CD4-positive, alpha-beta T cell (primary cell): ENCODE measurements around the gene VPS37D. TPM values are rescaled to one million over a fixed set of nuclear protein-coding genes. Genes with fewer than 3 reads are reported as not detected.

Source experiments
- ATAC-seq: fragments of 200-7000 bp; cut with Tn5 transposase; one replicate; pipeline ENCODE4 v1.10.0; 2022; ENCODE audit warnings: mild to moderate bottlenecking; ENCODE audit not compliant: poor library complexity
- CTCF ChIA-PET: fragments of 350-600 bp; sonication (Branson Sonifier 250); formaldehyde crosslinking; loops from one replicate; lab custom pipeline; 2021; ENCODE audit warnings: antibody characterized with exemption, inconsistent platforms; lab: Charles Lee
- POLR2A ChIA-PET: fragments of 350-600 bp; sonication (Branson Sonifier 250); formaldehyde crosslinking; loops from one replicate; lab custom pipeline; 2021; ENCODE audit warnings: antibody characterized with exemption, inconsistent platforms; lab: Charles Lee
- DNase-seq, 14 experiments: peaks; one replicate each; pipeline ENCODE4 v3.0.0-alpha.2; 2013 to 2020; ENCODE audit warnings: mixed read lengths in 2 of 14
- H3K27ac ChIP-seq, 2 donors: one replicate each; pipeline versions ENCODE4 v1.5.1 to v1.7.0; 2013; ENCODE audit warnings: low read length in 2 of 2, low read depth in 1 of 2, mild to moderate bottlenecking in 1 of 2
- H3K27me3 ChIP-seq, 2 experiments: 1 replicate in 1 of 2; 2 replicates in 1 of 2; pipeline versions ENCODE4 v1.6.1 to v1.7.0; 2013; ENCODE audit warnings: low read length in 2 of 2, control low read depth in 1 of 2, mild to moderate bottlenecking in 1 of 2, moderate library complexity in 1 of 2; ENCODE audit not compliant: insufficient read depth in 2 of 2, control insufficient read depth in 1 of 2
- H3K36me3 ChIP-seq: one replicate; pipeline ENCODE4 v1.6.1; 2013; ENCODE audit warnings: low read length, control low read depth; ENCODE audit not compliant: insufficient read depth
- H3K4me1 ChIP-seq: one replicate; pipeline ENCODE4 v1.6.1; 2013; ENCODE audit warnings: low read length, control low read depth; ENCODE audit not compliant: insufficient read depth
- H3K4me3 ChIP-seq: one replicate; pipeline ENCODE4 v1.5.1; 2013; ENCODE audit warnings: mild to moderate bottlenecking, low read length, moderate library complexity
- H3K9me3 ChIP-seq, 2 experiments: 1 replicate in 1 of 2; 2 replicates in 1 of 2; pipeline versions ENCODE4 v1.6.1 to v1.7.0; 2013; ENCODE audit warnings: low read length in 2 of 2, mild to moderate bottlenecking in 2 of 2, control low read depth in 1 of 2, moderate library complexity in 1 of 2; ENCODE audit not compliant: control insufficient read depth in 1 of 2, insufficient read depth in 1 of 2
- H3K27ac Mint-ChIP-seq: one replicate; pipeline ENCODE4 v1.8.0; 2020; ENCODE audit warnings: mixed read lengths
- H3K27me3 Mint-ChIP-seq: one replicate; pipeline ENCODE4 v1.8.0; 2021; ENCODE audit warnings: mixed read lengths
- H3K36me3 Mint-ChIP-seq: one replicate; pipeline ENCODE4 v1.8.0; 2021; ENCODE audit warnings: low read depth, mixed read lengths
- H3K4me1 Mint-ChIP-seq: one replicate; pipeline ENCODE4 v1.8.0; 2021; ENCODE audit warnings: low read depth, mixed read lengths
- H3K4me3 Mint-ChIP-seq: one replicate; pipeline ENCODE4 v1.8.0; 2020; ENCODE audit warnings: mild to moderate bottlenecking, mixed read lengths
- H3K9me3 Mint-ChIP-seq: one replicate; pipeline ENCODE4 v1.8.0; 2020; ENCODE audit warnings: mixed read lengths
- CTCF ChIP-seq: fragments of 200-600 bp; IDR thresholded peaks from one replicate; pipeline ENCODE4 v1.8.0; 2022; ENCODE audit warnings: antibody characterized with exemption, mild to moderate bottlenecking
- intact Hi-C, 2 experiments: fragments of 100-400 bp; cut with DNase I in 1 of 2; cut with micrococcal nuclease in 1 of 2; formaldehyde crosslinking; loops; one replicate each; pipeline versions ENCODE4 v1.15.1 to v1.9.0; 2023 to 2025; cut with DNase I, micrococcal nuclease
- total RNA-seq, 174 experiments: library from RNA in 2 of 174; stranded (reverse) in 2 of 174; gene quantifications; one replicate each; pipeline ENCODE4 v1.2.3 and lab custom pipeline; 2021 to 2026

The VPS37D gene
- total RNA-seq, 2 experiments from 2014 or later: 0.81 to 0.96 TPM

GRCh38 chr7:73717991-73718405 lies 50.4 kb downstream of the VPS37D start:
- H3K27ac ChIP-seq: peak overlapping the region in 1 of 2 donors; percentile 12
- ChIA-PET POLR2A (interaction anchor here (1.0 to 1.3 kb wide), 2 partner anchors 20 to 125 kb away, joined by 3 to 5 read pairs; partner anchors contain the start of genes ABHD11 and METTL27), CTCF (interaction anchor here (0.6 to 1.0 kb wide), 3 partner anchors 17 to 249 kb away, joined by 3 to 5 read pairs (median 4); no protein-coding TSS in a partner anchor)
- H3K9me3 Mint-ChIP-seq: no peaks in the 10 kb centered on the region
- no peak for TF ChIP-seq CTCF
- peaks cover 4% of the 10 kb centered on the region for H3K27me3 Mint-ChIP-seq
- peak overlapping the region; percentile 76 for H3K27ac Mint-ChIP-seq
- peak overlapping the region; percentile 75 for H3K4me3 ChIP-seq
- no peaks in the 10 kb centered on the region for H3K36me3 Mint-ChIP-seq
- H3K36me3 ChIP-seq: peaks cover 3% of the 10 kb centered on the region
- H3K4me3 Mint-ChIP-seq: peak overlapping the region; percentile 95
- intact Hi-C loops: loop anchor here (2.0 to 5.0 kb wide), 3 partner anchors 21 to 891 kb away; partner anchors contain the start of genes ABHD11 (in 1 of the 2) and TYW1B (in 1 of the 2)
- H3K9me3 ChIP-seq: no peaks in the 10 kb centered on the region
- DNase-seq (peak; percentile 39 to 86 (median 66)), ATAC-seq (peak; percentile 73)
- H3K27me3 ChIP-seq: no peaks in the 10 kb centered on the region
- peaks cover 16% of the 10 kb centered on the region for H3K4me1 Mint-ChIP-seq
- peaks cover 44% of the 10 kb centered on the region for H3K4me1 ChIP-seq

GRCh38 chr7:73718438-73718881 lies 50.8 kb downstream of the VPS37D start:
- H3K27me3 ChIP-seq: no peaks in the 10 kb centered on the region
- no peak for ATAC-seq
- TF ChIP-seq CTCF: no peak
- peak in 6 of 14 experiments; percentile 15 to 55 (median 34) for DNase-seq
- peak overlapping the region; percentile 75 for H3K4me3 ChIP-seq
- peak overlapping the region; percentile 76 for H3K27ac Mint-ChIP-seq
- H3K9me3 Mint-ChIP-seq: no peaks in the 10 kb centered on the region
- peaks cover 44% of the 10 kb centered on the region for H3K4me1 ChIP-seq
- intact Hi-C loops: loop anchor here (2.0 to 5.0 kb wide), 3 partner anchors 20 to 891 kb away; partner anchors contain the start of genes ABHD11 (in 1 of the 2) and TYW1B (in 1 of the 2)
- CTCF ChIA-PET: interaction anchor here (1.0 kb wide), 2 partner anchors 16 to 112 kb away, joined by 3 to 5 read pairs; no protein-coding TSS in a partner anchor
- peaks cover 16% of the 10 kb centered on the region for H3K4me1 Mint-ChIP-seq
- H3K36me3 Mint-ChIP-seq: no peaks in the 10 kb centered on the region
- H3K36me3 ChIP-seq: peaks cover 3% of the 10 kb centered on the region
- H3K27ac ChIP-seq: peak overlapping the region in 1 of 2 donors; percentile 12
- no peaks in the 10 kb centered on the region for H3K9me3 ChIP-seq
- POLR2A ChIA-PET: interaction anchor here (1.0 to 1.3 kb wide), 2 partner anchors 20 to 124 kb away, joined by 3 to 5 read pairs; partner anchors contain the start of genes ABHD11 and METTL27
- peaks cover 4% of the 10 kb centered on the region for H3K27me3 Mint-ChIP-seq
- H3K4me3 Mint-ChIP-seq: peak overlapping the region; percentile 95

GRCh38 chr7:73718905-73719805 lies 51.5 kb downstream of the VPS37D start, which contains the start of gene STX1A:
Gene STX1A (minus strand): TSS chr7:73719669. CDS start chr7:73719631, 38 bp downstream.
- intact Hi-C loops: loop anchor here (2.0 to 5.0 kb wide), 3 partner anchors 20 to 892 kb away; partner anchors contain the start of genes ABHD11 (in 1 of the 2) and TYW1B (in 1 of the 2)
- peak within 1 kb of the TSS; percentile 95 for H3K4me3 Mint-ChIP-seq
- H3K27ac Mint-ChIP-seq: peak within 1 kb of the TSS; percentile 49
- Histone ChIP-seq H3K27me3 (no peaks in the 10 kb centered on the region), H3K27ac (no peak within 1 kb of the TSS), H3K4me1 (peaks cover 44% of the 10 kb centered on the region), H3K4me3 (peak within 1 kb of the TSS; percentile 75), H3K9me3 (no peaks in the 10 kb centered on the region), H3K36me3 (no peaks in the 10 kb centered on the region)
- ATAC-seq (peak; percentile 80), DNase-seq (peak; percentile 40 to 89 (median 65))
- TF ChIP-seq CTCF: no peak
- H3K36me3 Mint-ChIP-seq: no peaks in the 10 kb centered on the region
- peaks cover 16% of the 10 kb centered on the region for H3K4me1 Mint-ChIP-seq
- H3K9me3 Mint-ChIP-seq: no peaks in the 10 kb centered on the region
- ChIA-PET POLR2A (interaction anchor here (0.6 to 1.3 kb wide), 3 partner anchors 20 to 162 kb away, joined by 4 to 14 read pairs (median 6); partner anchors contain the start of gene ABHD11), CTCF (interaction anchor here (2.3 kb wide), 1 partner anchor 15 kb away, joined by 13 read pairs; no protein-coding TSS in a partner anchor)
- H3K27me3 Mint-ChIP-seq: peaks cover 4% of the 10 kb centered on the region
